Ectodermal cell (in vitro differentiated cells): ENCODE results near the gene C17orf100. TPM values are rescaled to one million over a fixed set of nuclear protein-coding genes. Genes with fewer than 3 reads are reported as not detected.

Experiments
- H3K27ac ChIP-seq: 2 replicates; pipeline ENCODE4 v1.7.0; 2013; ENCODE audit warnings: mild to moderate bottlenecking, low read depth, low read length; ENCODE audit not compliant: insufficient read depth, poor library complexity, severe bottlenecking
- H3K27me3 ChIP-seq: 2 replicates; pipeline ENCODE4 v1.7.0; 2013; ENCODE audit warnings: mild to moderate bottlenecking, low read length; ENCODE audit not compliant: insufficient read depth, control insufficient read depth, poor library complexity, severe bottlenecking
- H3K36me3 ChIP-seq: one replicate; pipeline ENCODE4 v1.7.0; 2013; ENCODE audit warnings: low read length; ENCODE audit not compliant: control insufficient read depth, insufficient read depth
- H3K4me1 ChIP-seq: one replicate; pipeline ENCODE4 v1.7.0; 2013; ENCODE audit warnings: low read length; ENCODE audit not compliant: control insufficient read depth, insufficient read depth
- H3K4me3 ChIP-seq: 2 replicates; pipeline ENCODE4 v1.7.0; 2013; ENCODE audit warnings: low read depth, low read length, control low read depth; ENCODE audit not compliant: insufficient read depth
- H3K9me3 ChIP-seq: 2 replicates; pipeline ENCODE4 v1.7.0; 2013; ENCODE audit warnings: mild to moderate bottlenecking, low read length, moderate library complexity; ENCODE audit not compliant: control insufficient read depth
- WGBS, 2 experiments: methylation state at CpG; one replicate each; pipeline ENCODE4 v1.1.7; 2013; ENCODE audit warnings: missing lambda C conversion rate in 2 of 2; 5-methylcytosine and 5-hydroxymethylcytosine counted together
- polyA plus RNA-seq, 4 experiments: library from polyadenylated mRNA; stranded (reverse); fragments of 50-300 nt; gene quantifications; one replicate each; pipeline ENCODE4 v1.2.3, GENCODE V29; 2013

C17orf100 gene
- 3.6 TPM for polyA plus RNA-seq (2013, experiment 1 of 4)
- polyA plus RNA-seq (2013, experiment 2 of 4) = 3.4 TPM
- 3.5 TPM for polyA plus RNA-seq (2013, experiment 3 of 4)
- polyA plus RNA-seq (2013, experiment 4 of 4) = 4.0 TPM

DNA sequence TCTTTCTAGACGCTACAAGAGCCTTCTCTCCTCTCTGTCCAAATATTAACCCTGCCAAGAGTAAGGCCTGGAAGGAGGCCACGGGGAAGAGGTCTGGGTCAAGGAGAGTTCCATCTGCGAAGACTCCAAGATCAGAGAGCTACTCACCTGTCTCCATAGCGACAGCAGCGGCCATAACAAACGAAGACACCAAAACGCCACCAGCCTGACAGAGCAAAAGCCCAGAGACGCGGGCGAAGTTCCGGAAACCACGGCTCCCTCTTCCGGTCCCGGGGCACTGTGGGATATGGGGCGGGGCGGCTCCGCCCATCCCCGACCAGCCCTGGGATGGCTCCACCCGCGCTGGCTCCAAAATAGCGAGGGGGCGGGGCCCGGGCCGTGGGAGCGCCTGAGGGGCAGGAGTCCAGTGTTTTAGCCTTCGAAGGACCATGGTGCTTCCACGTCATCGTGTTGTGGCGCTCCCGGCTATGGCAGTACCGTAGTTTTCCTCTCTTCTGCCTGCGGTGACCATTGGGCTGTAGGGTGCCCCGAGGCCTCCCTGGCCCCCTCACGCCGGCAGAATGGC lies at the start of gene C17orf100, which contains the start of gene MED31:
C17orf100 (plus strand) TSS at position 409 of the 565 bp plus-strand sequence; CDS start at position 561, 152 bp downstream.
MED31 (minus strand) TSS at position 252 of the 565 bp plus-strand sequence; CDS start at position 175, 77 bp downstream.
- Histone ChIP-seq H3K36me3 (peaks cover 3% of the 10 kb centered on the region), H3K9me3 (no peaks in the 10 kb centered on the region), H3K27ac (peak within 1 kb of the TSS; percentile 98), H3K27me3 (peaks cover 36% of the 10 kb centered on the region), H3K4me1 (peaks cover 33% of the 10 kb centered on the region), H3K4me3 (peak within 1 kb of the TSS; percentile 88)
- WGBS, 2 experiments = 4 to 5% methylated on average over 35 of the region's 35 CpGs

DNA sequence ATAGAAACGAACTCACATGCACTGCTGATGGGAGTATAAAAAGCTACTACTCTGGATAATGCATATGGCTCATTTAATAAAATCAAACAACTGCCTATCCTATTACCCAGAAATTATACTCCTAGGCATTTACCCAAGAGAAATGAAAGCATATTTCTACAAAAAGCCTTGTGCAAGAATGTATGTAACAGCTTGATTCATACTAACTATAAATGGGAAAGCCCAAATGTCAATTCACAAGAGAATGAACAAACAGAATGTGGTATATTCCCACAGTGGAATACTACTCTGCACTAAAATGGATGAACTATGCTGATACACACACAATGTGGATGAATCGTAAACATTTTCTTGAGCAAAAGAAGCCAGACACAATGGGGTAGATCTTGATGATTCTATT lies 49.4 kb upstream of the C17orf100 start:
- no peak overlapping the region for H3K4me3 ChIP-seq
- H3K4me1 ChIP-seq = no peaks in the 10 kb centered on the region
- whole genome bisulfite sequencing, 2 experiments = 93 to 95% methylated on average over 2 of the region's 2 CpGs
- H3K27ac ChIP-seq = no peak overlapping the region
- peaks cover 23% of the 10 kb centered on the region for H3K36me3 ChIP-seq
- H3K9me3 ChIP-seq = no peaks in the 10 kb centered on the region
- H3K27me3 ChIP-seq = no peaks in the 10 kb centered on the region

DNA sequence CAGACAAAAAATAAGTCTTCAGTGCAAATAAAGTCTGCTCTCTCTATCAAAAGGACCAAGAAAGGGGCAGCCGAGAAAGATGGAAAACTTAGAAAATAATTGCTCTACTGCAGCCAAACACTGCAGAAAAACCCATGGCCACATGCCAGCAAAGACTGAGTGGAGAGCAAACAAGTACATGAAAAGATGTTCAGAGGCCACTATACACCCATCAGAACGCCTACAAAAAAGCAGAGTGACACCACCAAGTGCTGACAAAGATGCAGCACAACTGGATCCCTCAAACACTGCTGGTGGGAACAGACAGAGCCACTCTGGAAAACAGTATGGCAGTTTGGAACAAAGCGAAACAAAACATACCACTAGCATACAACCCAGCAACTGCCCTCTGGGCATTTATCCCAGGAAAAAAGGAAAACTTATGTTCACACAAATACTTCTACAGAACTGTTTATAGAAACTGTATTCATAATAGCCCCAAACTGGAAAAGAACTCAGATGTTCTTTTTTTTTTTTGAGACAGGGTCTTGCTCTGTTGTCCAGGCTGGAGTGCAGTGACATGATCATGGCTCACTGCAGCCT lies 47.7 kb upstream of the C17orf100 start:
- H3K4me3 ChIP-seq = no peak overlapping the region
- no peaks in the 10 kb centered on the region for H3K9me3 ChIP-seq
- peaks cover 22% of the 10 kb centered on the region for H3K36me3 ChIP-seq
- 94% methylated on average over 3 of the region's 3 CpGs for WGBS, 2 experiments
- no peaks in the 10 kb centered on the region for H3K27me3 ChIP-seq
- no peaks in the 10 kb centered on the region for H3K4me1 ChIP-seq
- H3K27ac ChIP-seq = no peak overlapping the region

DNA sequence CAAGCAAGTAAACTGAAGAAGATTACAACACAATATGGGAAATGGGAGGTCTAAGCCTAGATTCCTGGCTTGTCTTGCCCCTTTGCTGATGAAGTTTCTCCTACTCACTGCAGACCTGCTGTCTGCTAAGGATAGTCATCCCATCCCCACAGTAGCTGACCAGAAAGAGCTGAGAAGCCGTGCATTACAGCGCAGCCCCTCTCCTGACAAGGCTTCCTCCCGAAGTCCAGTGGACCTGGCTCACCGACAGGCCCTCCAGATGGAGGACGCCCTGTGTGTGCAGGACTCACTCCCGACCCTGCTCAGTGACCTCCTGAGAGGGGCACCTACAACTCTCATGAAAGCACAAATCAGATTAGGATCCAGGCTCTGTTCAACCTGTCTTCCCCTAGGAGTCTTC lies 46.4 kb upstream of the C17orf100 start:
- H3K27me3 ChIP-seq = no peaks in the 10 kb centered on the region
- no peak overlapping the region for H3K4me3 ChIP-seq
- no peaks in the 10 kb centered on the region for H3K4me1 ChIP-seq
- 94 to 95% methylated on average over 6 of the region's 6 CpGs for WGBS, 2 experiments
- H3K36me3 ChIP-seq = peaks cover 28% of the 10 kb centered on the region
- no peak overlapping the region for H3K27ac ChIP-seq
- H3K9me3 ChIP-seq = no peaks in the 10 kb centered on the region

DNA sequence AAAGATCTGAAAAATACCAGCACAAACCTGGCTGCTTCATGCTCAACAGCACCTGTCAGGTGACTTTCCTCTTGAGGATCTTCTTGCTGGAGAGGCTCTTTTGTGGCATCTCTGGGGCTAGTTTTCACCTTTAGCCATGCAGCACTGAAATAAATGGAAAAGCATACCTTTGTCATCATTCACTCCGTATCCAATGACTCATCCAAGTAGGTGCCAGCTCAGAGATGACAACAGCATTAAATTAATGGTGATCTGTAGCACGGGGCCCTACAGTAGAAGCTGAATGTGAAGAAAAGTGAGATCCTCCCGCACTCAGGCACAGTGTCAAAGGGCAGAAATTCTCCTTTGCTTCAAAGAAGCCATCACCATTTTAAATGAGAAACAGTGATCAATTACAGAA lies 43.2 kb upstream of the C17orf100 start:
- Histone ChIP-seq H3K4me1 (no peaks in the 10 kb centered on the region), H3K27ac (no peak overlapping the region)
- 96 to 97% methylated on average over 3 of the region's 3 CpGs for WGBS, 2 experiments

DNA sequence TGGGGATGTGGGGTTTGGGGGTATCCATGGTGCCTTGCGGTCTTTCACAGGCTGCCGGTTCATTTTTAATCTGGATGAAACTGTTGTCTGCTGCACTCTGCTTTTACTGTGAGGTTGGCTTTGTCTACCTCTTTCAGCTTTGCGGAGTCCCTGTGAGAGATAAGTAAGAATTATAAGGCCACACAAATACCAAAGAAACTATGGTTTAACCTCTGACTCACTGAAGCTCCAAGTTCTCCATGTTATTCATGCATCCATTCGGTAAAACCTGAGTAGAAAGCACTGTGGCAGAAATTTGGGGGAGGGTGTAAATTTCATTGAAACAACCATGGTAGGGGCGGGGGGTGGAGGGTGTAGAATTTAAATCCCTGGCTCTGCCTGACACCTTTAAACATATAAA lies 41.6 kb upstream of the C17orf100 start:
- H3K4me1 ChIP-seq = no peaks in the 10 kb centered on the region
- H3K9me3 ChIP-seq = no peaks in the 10 kb centered on the region
- H3K27ac ChIP-seq = no peak overlapping the region
- H3K4me3 ChIP-seq = no peak overlapping the region
- H3K27me3 ChIP-seq = no peaks in the 10 kb centered on the region
- 96 to 100% methylated on average over 4 of the region's 5 CpGs for WGBS, 2 experiments
- peaks cover 28% of the 10 kb centered on the region for H3K36me3 ChIP-seq

More for the DNA sequence above, 43.2 kb upstream of the C17orf100 start:
- no peaks in the 10 kb centered on the region for H3K27me3 ChIP-seq
- H3K36me3 ChIP-seq = peaks cover 28% of the 10 kb centered on the region
- H3K4me3 ChIP-seq = no peak overlapping the region
- no peaks in the 10 kb centered on the region for H3K9me3 ChIP-seq

DNA sequence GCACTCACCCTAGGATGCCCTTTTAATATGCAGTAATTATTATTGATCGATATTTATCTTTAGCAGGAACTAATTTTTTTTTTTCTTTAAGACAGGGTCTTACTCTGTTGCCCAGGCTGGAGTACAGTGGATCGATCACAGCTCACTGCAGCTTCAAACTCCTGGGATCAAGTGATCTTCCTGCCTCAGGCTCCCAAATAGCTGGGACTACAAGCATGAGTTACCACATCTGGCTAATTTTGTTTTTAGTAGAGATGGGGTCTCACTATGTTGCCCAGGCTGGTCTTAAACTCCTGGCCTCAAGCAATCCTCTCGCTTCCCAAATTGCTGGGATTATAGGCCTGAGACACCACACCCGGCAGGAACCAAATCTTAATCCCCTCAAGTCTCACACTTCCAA lies 40.3 kb upstream of the C17orf100 start:
- Histone ChIP-seq H3K27me3 (no peaks in the 10 kb centered on the region), H3K27ac (no peak overlapping the region), H3K4me1 (no peaks in the 10 kb centered on the region), H3K36me3 (peaks cover 21% of the 10 kb centered on the region), H3K9me3 (no peaks in the 10 kb centered on the region), H3K4me3 (no peak overlapping the region)
- 91% methylated on average over 4 of the region's 4 CpGs for WGBS, 2 experiments

DNA sequence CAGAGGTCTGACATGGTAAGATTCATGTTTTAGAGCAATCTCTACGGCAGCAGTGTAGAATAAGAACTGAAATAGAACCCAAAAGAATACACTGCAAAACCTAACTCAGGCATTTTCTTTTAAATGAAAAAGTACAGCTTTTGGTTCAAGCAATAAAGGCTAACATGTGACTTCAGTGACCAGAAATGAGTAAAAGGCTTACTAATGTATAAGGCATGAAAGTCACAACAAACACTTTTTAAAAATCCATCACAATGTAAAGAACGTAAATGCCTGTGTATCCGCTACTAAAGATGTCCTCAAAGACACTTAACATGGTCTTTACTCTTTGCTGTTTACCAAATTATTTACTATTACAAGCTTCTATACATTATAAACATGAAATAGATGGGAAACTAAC lies 27.6 kb upstream of the C17orf100 start:
- Histone ChIP-seq H3K27ac (no peak overlapping the region), H3K4me3 (no peak overlapping the region), H3K36me3 (peaks cover 38% of the 10 kb centered on the region), H3K27me3 (no peaks in the 10 kb centered on the region), H3K4me1 (no peaks in the 10 kb centered on the region), H3K9me3 (no peaks in the 10 kb centered on the region)
- 92 to 93% methylated on average over 3 of the region's 3 CpGs for WGBS, 2 experiments

DNA sequence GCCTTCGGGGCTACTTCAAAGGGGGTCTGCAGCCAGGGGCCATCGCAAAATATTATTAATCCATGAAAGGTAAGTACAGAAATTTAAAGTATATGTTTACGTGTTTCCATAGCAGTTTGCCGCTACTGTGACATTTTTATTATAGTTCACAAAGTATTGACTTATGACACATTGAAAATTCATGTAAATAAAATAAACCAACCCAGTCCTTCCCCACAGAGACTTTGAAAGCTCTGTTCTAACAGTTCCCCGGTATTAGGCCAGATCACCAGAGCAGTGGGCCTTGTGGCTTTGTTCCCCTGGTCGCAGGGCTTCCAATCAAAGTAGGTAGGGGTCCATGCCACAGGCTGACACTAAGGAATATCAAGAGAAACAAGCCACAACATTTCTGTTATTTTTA lies 24.9 kb upstream of the C17orf100 start:
- Histone ChIP-seq H3K27ac (no peak overlapping the region), H3K9me3 (no peaks in the 10 kb centered on the region), H3K4me1 (no peaks in the 10 kb centered on the region), H3K36me3 (peaks cover 40% of the 10 kb centered on the region), H3K4me3 (no peak overlapping the region), H3K27me3 (no peaks in the 10 kb centered on the region)
- 93 to 98% methylated on average over 5 of the region's 6 CpGs for WGBS, 2 experiments

DNA sequence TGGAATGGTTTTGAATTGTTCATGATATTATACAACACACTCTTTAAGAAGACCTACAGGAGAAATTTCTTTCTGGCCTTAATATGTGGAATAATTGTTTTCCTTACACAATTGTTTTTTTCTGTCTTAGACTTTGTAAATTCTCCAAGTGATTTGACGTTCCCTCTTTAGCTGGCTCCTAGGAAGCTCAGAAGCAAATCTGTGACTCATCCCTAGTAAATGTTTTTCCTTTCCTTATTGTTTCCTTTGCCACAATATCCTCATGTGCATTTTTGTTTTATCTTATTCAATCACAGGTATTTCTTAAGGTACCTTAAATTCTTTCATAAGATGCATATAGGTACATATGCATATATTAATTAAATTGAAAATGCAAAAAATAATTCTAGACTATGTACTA lies 24.5 kb upstream of the C17orf100 start:
- 93 to 94% methylated on average over 1 of the region's 1 CpG for WGBS, 2 experiments
- H3K4me1 ChIP-seq = no peaks in the 10 kb centered on the region
- no peak overlapping the region for H3K27ac ChIP-seq
- no peaks in the 10 kb centered on the region for H3K9me3 ChIP-seq
- no peaks in the 10 kb centered on the region for H3K27me3 ChIP-seq
- no peak overlapping the region for H3K4me3 ChIP-seq
- H3K36me3 ChIP-seq = peaks cover 40% of the 10 kb centered on the region
